ENCODE measurements around the gene BBX.

DNA sequence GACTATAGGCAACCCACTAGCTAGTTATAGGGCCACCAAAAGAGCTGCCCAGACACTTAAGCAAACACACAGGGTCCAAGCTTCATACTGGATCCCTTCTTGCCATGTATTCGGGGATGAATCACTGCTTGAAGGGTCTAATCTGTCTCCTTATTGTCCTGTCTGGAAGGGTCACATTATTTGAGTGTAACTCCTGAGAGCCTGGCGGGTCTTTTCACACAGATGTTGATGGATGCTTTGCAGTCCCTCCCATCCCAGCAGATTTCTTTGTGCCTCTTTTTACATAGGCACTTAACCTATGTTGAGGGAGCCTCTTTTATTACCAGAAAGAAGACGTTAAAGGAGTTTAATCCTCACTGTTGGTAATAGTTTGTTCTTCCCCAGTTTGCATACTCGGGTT, 56.6 kb downstream of the BBX start:
- TF ChIP-seq, protein P1, sequence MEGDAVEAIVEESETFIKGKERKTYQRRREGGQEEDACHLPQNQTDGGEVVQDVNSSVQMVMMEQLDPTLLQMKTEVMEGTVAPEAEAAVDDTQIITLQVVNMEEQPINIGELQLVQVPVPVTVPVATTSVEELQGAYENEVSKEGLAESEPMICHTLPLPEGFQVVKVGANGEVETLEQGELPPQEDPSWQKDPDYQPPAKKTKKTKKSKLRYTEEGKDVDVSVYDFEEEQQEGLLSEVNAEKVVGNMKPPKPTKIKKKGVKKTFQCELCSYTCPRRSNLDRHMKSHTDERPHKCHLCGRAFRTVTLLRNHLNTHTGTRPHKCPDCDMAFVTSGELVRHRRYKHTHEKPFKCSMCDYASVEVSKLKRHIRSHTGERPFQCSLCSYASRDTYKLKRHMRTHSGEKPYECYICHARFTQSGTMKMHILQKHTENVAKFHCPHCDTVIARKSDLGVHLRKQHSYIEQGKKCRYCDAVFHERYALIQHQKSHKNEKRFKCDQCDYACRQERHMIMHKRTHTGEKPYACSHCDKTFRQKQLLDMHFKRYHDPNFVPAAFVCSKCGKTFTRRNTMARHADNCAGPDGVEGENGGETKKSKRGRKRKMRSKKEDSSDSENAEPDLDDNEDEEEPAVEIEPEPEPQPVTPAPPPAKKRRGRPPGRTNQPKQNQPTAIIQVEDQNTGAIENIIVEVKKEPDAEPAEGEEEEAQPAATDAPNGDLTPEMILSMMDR (IDR thresholded peaks at IDR 0.05; ENCODE audit: low read depth, low read length, missing input control): no peak
- no peak for TF ChIP-seq TAF1 (conservative IDR thresholded peaks at IDR 0.05)
- TF ChIP-seq, protein P2, sequence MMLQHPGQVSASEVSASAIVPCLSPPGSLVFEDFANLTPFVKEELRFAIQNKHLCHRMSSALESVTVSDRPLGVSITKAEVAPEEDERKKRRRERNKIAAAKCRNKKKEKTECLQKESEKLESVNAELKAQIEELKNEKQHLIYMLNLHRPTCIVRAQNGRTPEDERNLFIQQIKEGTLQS (IDR thresholded peaks at IDR 0.05): no peak
- TF ChIP-seq YY1 (IDR thresholded peaks at IDR 0.05): no peak
